ENCODE data around the gene GNB4.

GNB4 gene

GRCh38 chr3:179450901-179451264 lies 387 bp downstream of the GNB4 start:
- in situ Hi-C loops (cut with HindIII; ENCODE audit: low pct_ligation_motif_present, low sequenced_read_pairs), result no loop called here
- H3K36me3 ChIP-seq (replicated peaks), result no peaks in the 10 kb centered on the region
- peak overlapping the region; percentile 82 for H3K4me3 ChIP-seq (ENCODE audit: low read depth, low read length)
- H3K27ac ChIP-seq, result peak overlapping the region; percentile 86
- peak; percentile 2 for TF ChIP-seq CTCF (IDR thresholded peaks at IDR 0.05; ENCODE audit: low read depth, low read length, missing control alignments)
- peak; percentile 25 for DNase-seq
- H3K27me3 ChIP-seq (replicated peaks), result no peaks in the 10 kb centered on the region

DNA sequence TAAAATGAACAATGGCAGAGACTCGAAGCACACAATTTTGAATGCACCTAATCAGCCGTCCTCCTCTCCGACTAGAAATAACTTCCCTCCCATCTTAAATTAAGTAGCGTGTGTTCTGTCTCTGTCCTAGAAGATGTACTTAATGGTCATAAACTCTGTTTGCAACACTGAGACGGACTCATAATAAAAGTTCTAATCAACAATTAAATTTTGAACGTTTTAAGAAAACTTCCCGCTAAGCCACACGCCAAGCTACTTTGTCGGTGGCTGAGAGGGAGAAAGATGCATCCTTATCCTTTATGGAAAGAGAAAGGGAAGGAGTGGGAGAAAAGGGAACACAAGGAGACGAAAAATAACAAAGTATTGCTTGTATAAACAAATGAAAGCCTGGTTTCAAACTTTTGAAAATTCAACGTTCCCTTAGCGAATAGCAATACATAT lies 989 bp downstream of the GNB4 start:
- H3K27me3 ChIP-seq (replicated peaks), result no peaks in the 10 kb centered on the region

DNA sequence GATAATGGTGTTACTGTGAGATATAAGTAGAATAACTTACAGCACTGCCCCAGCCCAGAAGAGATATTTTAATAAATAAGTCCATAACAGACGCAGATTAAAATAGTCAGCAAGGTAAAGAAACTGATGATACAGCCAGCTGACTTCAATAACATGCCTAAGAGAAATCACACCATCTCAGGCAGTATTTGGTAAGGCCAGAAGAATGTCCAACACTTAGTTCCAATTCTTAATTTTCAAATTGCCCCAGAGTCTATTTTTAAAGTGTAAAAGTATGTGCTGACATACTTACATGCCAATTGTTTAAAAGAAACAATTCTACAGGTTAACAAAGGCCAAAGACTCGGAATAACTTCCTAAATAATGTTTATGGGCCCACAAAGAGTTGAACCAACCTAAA lies 1.6 kb downstream of the GNB4 start:
- Histone ChIP-seq H3K36me3 (replicated peaks) (no peaks in the 10 kb centered on the region), H3K4me3 (ENCODE audit: low read depth, low read length) (peak overlapping the region; percentile 82), H3K27me3 (replicated peaks) (no peaks in the 10 kb centered on the region), H3K27ac (peak overlapping the region; percentile 86)
- in situ Hi-C loops (cut with HindIII; ENCODE audit: low pct_ligation_motif_present, low sequenced_read_pairs), result no loop called here
- no peak for TF ChIP-seq CTCF (IDR thresholded peaks at IDR 0.05; ENCODE audit: low read depth, low read length, missing control alignments)
- no peak for DNase-seq

More for the DNA sequence above, 989 bp downstream of the GNB4 start:
- DNase-seq, result no peak
- in situ Hi-C loops (cut with HindIII; ENCODE audit: low pct_ligation_motif_present, low sequenced_read_pairs), result no loop called here
- TF ChIP-seq CTCF (IDR thresholded peaks at IDR 0.05; ENCODE audit: low read depth, low read length, missing control alignments), result no peak
- H3K27ac ChIP-seq, result peak overlapping the region; percentile 86
- H3K4me3 ChIP-seq (ENCODE audit: low read depth, low read length), result peak overlapping the region; percentile 82
- H3K36me3 ChIP-seq (replicated peaks), result no peaks in the 10 kb centered on the region

DNA sequence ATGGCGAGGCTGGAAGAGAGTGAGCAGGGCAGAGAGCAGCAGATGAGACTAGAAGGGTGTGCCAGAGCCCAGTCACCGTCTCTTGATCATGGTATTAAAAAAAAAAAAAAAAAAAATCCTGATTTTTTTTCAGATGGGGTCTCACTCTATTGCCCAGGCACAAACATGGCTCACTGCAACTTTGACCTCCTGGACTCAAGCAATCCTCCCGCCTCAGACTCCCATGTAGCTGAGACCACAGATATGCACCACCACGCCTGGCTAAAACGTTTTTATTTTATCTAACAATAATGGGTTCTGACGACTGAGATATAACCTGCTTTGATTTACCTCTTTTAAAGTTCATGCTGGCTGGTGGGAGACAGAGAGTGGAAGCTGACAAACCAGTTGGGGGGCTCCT lies 4.0 kb downstream of the GNB4 start:
- in situ Hi-C loops (cut with HindIII; ENCODE audit: low pct_ligation_motif_present, low sequenced_read_pairs), result no loop called here
- no peak overlapping the region for H3K27ac ChIP-seq
- no peaks in the 10 kb centered on the region for H3K27me3 ChIP-seq (replicated peaks)
- no peak for DNase-seq
- H3K36me3 ChIP-seq (replicated peaks), result no peaks in the 10 kb centered on the region
- no peak for TF ChIP-seq CTCF (IDR thresholded peaks at IDR 0.05; ENCODE audit: low read depth, low read length, missing control alignments)
- no peak overlapping the region for H3K4me3 ChIP-seq (ENCODE audit: low read depth, low read length)

DNA sequence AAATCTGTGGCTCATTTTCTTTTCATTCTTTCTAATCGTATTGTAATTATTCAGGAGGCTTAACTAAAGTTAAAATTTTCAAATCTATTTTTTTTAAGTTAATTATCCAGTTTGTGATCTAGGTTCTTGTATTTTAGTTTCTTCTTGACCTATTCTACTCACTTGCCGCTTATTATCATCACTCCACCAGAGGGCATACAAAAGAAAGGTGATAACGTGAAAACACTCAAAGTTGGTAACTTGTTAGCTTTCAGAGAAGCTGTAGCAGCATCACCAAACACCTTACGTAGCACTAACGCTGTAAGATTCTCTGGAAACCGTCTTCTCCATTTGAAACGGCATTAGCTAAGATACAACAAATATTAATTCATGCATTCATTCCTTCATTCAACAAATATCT lies 4.8 kb downstream of the GNB4 start:
- in situ Hi-C loops (cut with HindIII; ENCODE audit: low pct_ligation_motif_present, low sequenced_read_pairs), result no loop called here

More for the DNA sequence above, 4.8 kb downstream of the GNB4 start:
- TF ChIP-seq CTCF (IDR thresholded peaks at IDR 0.05; ENCODE audit: low read depth, low read length, missing control alignments), result peak; percentile 34
- H3K27me3 ChIP-seq (replicated peaks), result no peaks in the 10 kb centered on the region
- no peaks in the 10 kb centered on the region for H3K36me3 ChIP-seq (replicated peaks)
- no peak overlapping the region for H3K27ac ChIP-seq
- no peak overlapping the region for H3K4me3 ChIP-seq (ENCODE audit: low read depth, low read length)
- DNase-seq, result no peak
